ENCODE measurements around the gene CELSR3.

Gene CELSR3

DNA sequence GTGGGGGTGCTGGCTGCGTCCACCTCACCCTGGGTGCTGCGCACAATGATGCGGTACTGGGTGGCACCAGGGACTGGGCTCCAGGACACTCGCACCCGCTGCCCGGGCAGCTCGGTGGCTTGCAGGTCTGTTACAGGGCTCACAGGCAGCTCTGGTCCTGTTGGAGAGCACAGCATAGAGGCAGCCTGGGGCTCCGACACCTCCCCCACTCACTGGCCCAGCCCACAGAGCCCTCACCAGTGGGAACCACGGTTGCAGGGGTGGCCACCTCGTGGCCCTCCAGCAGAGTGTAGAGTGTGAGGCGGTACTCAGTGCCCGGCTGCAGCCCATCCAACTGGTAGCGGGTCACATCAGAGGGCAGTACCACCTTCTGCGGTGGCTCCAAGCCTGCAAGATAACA, 71.2 kb downstream of the CELSR3 start:
- no peak overlapping the region for H3K4me3 Mint-ChIP-seq
- TF ChIP-seq CTCF (IDR thresholded peaks at IDR 0.05; ENCODE audit: unreplicated experiment in 3 of 3), result no peak
- no peaks in the 10 kb centered on the region for H3K9me3 Mint-ChIP-seq
- peaks cover 8% of the 10 kb centered on the region for H3K4me1 Mint-ChIP-seq
- no peaks in the 10 kb centered on the region for H3K27me3 Mint-ChIP-seq (ENCODE audit: low read depth)
- no peak overlapping the region for H3K27ac Mint-ChIP-seq
- H3K36me3 Mint-ChIP-seq (ENCODE audit: low read depth), result peaks cover 3% of the 10 kb centered on the region

- Mint-ChIP-seq H3K36me3 (ENCODE audit: low read depth) (peaks cover 4% of the 10 kb centered on the region), H3K27ac (no peak overlapping the region), H3K27me3 (ENCODE audit: low read depth) (no peaks in the 10 kb centered on the region), H3K4me3 (no peak overlapping the region), H3K4me1 (no peaks in the 10 kb centered on the region), H3K9me3 (no peaks in the 10 kb centered on the region)
- no peak for TF ChIP-seq CTCF (IDR thresholded peaks at IDR 0.05; ENCODE audit: unreplicated experiment in 3 of 3)
Measured at GRCh38 chr3:48588230-48588629, 74.5 kb downstream of the CELSR3 start.

DNA sequence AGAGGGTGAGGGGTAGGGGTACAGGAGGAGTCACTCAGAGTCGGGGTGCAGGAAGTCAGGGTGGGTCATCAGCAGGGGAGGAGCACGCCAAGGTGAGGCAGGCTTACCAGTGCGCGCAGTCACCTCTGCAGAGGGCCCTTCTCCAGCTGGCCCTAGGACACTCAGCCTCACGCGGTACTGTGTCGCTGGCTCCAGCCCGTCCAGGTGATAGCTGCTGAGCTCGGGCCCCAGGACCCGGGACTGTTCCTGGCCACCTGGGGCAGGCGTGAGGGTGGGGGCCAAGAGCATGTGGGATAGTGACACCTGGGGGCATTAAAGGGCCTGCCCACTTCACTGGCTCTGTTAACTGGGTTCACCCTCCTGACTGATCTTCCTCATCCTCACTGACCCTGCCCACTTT, 75.0 kb downstream of the CELSR3 start:
- no peaks in the 10 kb centered on the region for H3K9me3 Mint-ChIP-seq
- H3K36me3 Mint-ChIP-seq (ENCODE audit: low read depth), result peaks cover 4% of the 10 kb centered on the region
- TF ChIP-seq CTCF (IDR thresholded peaks at IDR 0.05; ENCODE audit: unreplicated experiment in 3 of 3), result no peak
- H3K4me3 Mint-ChIP-seq, result no peak overlapping the region
- no peaks in the 10 kb centered on the region for H3K27me3 Mint-ChIP-seq (ENCODE audit: low read depth)
- no peaks in the 10 kb centered on the region for H3K4me1 Mint-ChIP-seq
- no peak overlapping the region for H3K27ac Mint-ChIP-seq

Data from nephron (organoid).